NCI-H2196 treated with DMSO at 0.1 percent for 48 hours (cell line): Measurements from ENCODE around the gene PRPF18.
"Not testable (repeated sequence)": the region's sequence is repeated elsewhere in the genome, so short reads cannot be mapped to it uniquely, and the experiment has no call there.

Experiments used
- DNase-seq: peaks from one replicate; lab custom pipeline; 2025; ENCODE audit not compliant: unreplicated experiment; lab: John Stamatoyannopoulos, UW

PRPF18 gene

GRCh38 chr10:13586676-13587355 is at the start of gene PRPF18:
PRPF18 (plus strand) TSS chr10:13586965; CDS start chr10:13587087, 122 bp downstream.
- DNase-seq, result peak; percentile 54

GRCh38 chr10:13537985-13538384 is 48.8 kb upstream of the PRPF18 start:
- DNase-seq, result not testable (repeated sequence)

GRCh38 chr10:13542533-13542932 is 44.2 kb upstream of the PRPF18 start:
- DNase-seq, result no peak

GRCh38 chr10:13550802-13551201 is 36.0 kb upstream of the PRPF18 start:
- no peak for DNase-seq

- DNase-seq, result peak; percentile 36
These were observed 30.8 kb upstream of the PRPF18 start for GRCh38 chr10:13555884-13556510.

GRCh38 chr10:13559124-13559700 is 27.6 kb upstream of the PRPF18 start:
- no peak for DNase-seq

GRCh38 chr10:13560597-13560996 is 26.2 kb upstream of the PRPF18 start:
- no peak for DNase-seq

- no peak for DNase-seq
These were observed 23.0 kb upstream of the PRPF18 start for GRCh38 chr10:13563481-13564445.

GRCh38 chr10:13564576-13564975 is 22.2 kb upstream of the PRPF18 start:
- DNase-seq, result no peak

- no peak for DNase-seq
These were observed 19.7 kb upstream of the PRPF18 start for GRCh38 chr10:13567030-13567429.

GRCh38 chr10:13571541-13571940 is 15.2 kb upstream of the PRPF18 start:
- DNase-seq, result no peak

- DNase-seq, result no peak
These were observed 12.8 kb upstream of the PRPF18 start for GRCh38 chr10:13573960-13574359.

- no peak for DNase-seq
These were observed 1.5 kb upstream of the PRPF18 start for GRCh38 chr10:13585195-13585751.

GRCh38 chr10:13585943-13586342 is 822 bp upstream of the PRPF18 start:
- DNase-seq, result no peak

- no peak for DNase-seq
These were observed 626 bp downstream of the PRPF18 start for GRCh38 chr10:13587391-13587790.

- no peak for DNase-seq
These were observed 2.6 kb downstream of the PRPF18 start for GRCh38 chr10:13589316-13589715.

GRCh38 chr10:13590886-13591285 is 4.1 kb downstream of the PRPF18 start:
- DNase-seq, result no peak

GRCh38 chr10:13592306-13592705 is 5.5 kb downstream of the PRPF18 start:
- DNase-seq, result no peak

- no peak for DNase-seq
These were observed 6.8 kb downstream of the PRPF18 start for GRCh38 chr10:13593535-13593934.

GRCh38 chr10:13594641-13595040 is 7.9 kb downstream of the PRPF18 start:
- no peak for DNase-seq

GRCh38 chr10:13597909-13598308 is 11.1 kb downstream of the PRPF18 start:
- DNase-seq, result no peak
